HepG2 (cell line): ENCODE measurements around the gene SPATA33. TPM values are rescaled to one million over a fixed set of nuclear protein-coding genes. Genes with fewer than 3 reads are reported as not detected.

Experiments used
- ATAC-seq: fragments of 200-7000 bp; cut with Tn5 transposase; 3 replicates; pipeline ENCODE4 v1.9.1; 2020; ENCODE audit warnings: mild to moderate bottlenecking, moderate library complexity
- BruUV-seq: library from RNA; stranded (reverse); fragments of 400-500 nt; replicated peaks from 2 replicates; lab custom pipeline; 2021; lab: Mats Ljungman, UMichigan
- CTCF ChIA-PET: fragments of 300-600 bp; formaldehyde crosslinking; extraction: SDS; loops from one replicate; lab custom pipeline; 2021; ENCODE audit warnings: low total read pairs, inconsistent platforms, low intra/inter-chr PET ratio; lab: Yijun Ruan, JAX
- POLR2A ChIA-PET: fragments of 350-600 bp; sonication (Branson Sonifier 250); formaldehyde crosslinking; loops from one replicate; lab custom pipeline; 2020; ENCODE audit warnings: antibody characterized with exemption, inconsistent platforms; lab: Yijun Ruan, JAX
- DNase-seq: peaks from one replicate; pipeline ENCODE4 v3.0.0-alpha.2; 2015; ENCODE audit warnings: low spot score
- FAIRE-seq: peaks from 3 replicates; lab custom pipeline; 2011; peaks lifted over from hg19 to GRCh38; lab: Jason Lieb, UNC
- H2AFZ ChIP-seq: one replicate; pipeline ENCODE4 v1.6.1; 2011; ENCODE audit warnings: low read length, inconsistent platforms
- H3K27ac ChIP-seq: fragments of 300-600 bp; 3 replicates; pipeline ENCODE4 v1.8.0; 2011; ENCODE audit warnings: mixed run types, mild to moderate bottlenecking, mixed read lengths, low read length, inconsistent platforms; ENCODE audit not compliant: insufficient read depth; ENCODE audit errors: extremely low read length
- H3K27me3 ChIP-seq, 2 experiments: fragments of 200-600 bp in 1 of 2; 2 replicates in 1 of 2; 3 replicates in 1 of 2; pipeline versions ENCODE4 v1.6.0 to v1.8.0; 2011; ENCODE audit warnings: low read length in 2 of 2, mild to moderate bottlenecking in 2 of 2, moderate library complexity in 2 of 2, inconsistent platforms in 1 of 2; ENCODE audit not compliant: insufficient read depth in 2 of 2, control insufficient read depth in 1 of 2
- H3K36me3 ChIP-seq, 2 experiments: fragments of 200-600 bp in 1 of 2; replicated peaks in 1 of 2; 2 replicates in 1 of 2; 3 replicates in 1 of 2; pipeline versions ENCODE4 v1.5.1 to v1.8.0; 2011; ENCODE audit warnings: low read length in 2 of 2, inconsistent platforms in 1 of 2; ENCODE audit not compliant: insufficient read depth in 2 of 2, control insufficient read depth in 1 of 2
- H3K4me1 ChIP-seq: 2 replicates; pipeline ENCODE4 v1.5.1; 2012; ENCODE audit warnings: low read length, inconsistent platforms; ENCODE audit not compliant: insufficient read depth
- H3K4me2 ChIP-seq: 2 replicates; pipeline ENCODE4 v1.6.0; 2011; ENCODE audit warnings: low read depth, low read length, inconsistent platforms
- H3K4me3 ChIP-seq, 3 experiments: fragments of 200-600 bp in 1 of 3; sonication (generic), shearing (Covaris generic) in 1 of 3; replicated peaks in 1 of 3; 2 replicates each; pipeline ENCODE4 v1.5.1; 2011 to 2016; ENCODE audit warnings: low read length in 3 of 3, inconsistent platforms in 2 of 3, low read depth in 2 of 3, mild to moderate bottlenecking in 2 of 3, control low read depth in 1 of 3, mixed read lengths in 1 of 3; ENCODE audit not compliant: insufficient read depth in 1 of 3
- H3K79me2 ChIP-seq: one replicate; pipeline ENCODE4 v1.6.1; 2011; ENCODE audit warnings: low read length, inconsistent platforms; ENCODE audit not compliant: insufficient read depth
- H3K9ac ChIP-seq: 2 replicates; pipeline ENCODE4 v1.6.0; 2011; ENCODE audit warnings: mild to moderate bottlenecking, low read depth, low read length, inconsistent platforms; ENCODE audit not compliant: insufficient read depth
- H3K9me3 ChIP-seq: 2 replicates; pipeline ENCODE4 v1.5.1; 2012; ENCODE audit warnings: mild to moderate bottlenecking, low read length
- H4K20me1 ChIP-seq: 2 replicates; pipeline ENCODE4 v1.6.0; 2011; ENCODE audit warnings: inconsistent platforms, mild to moderate bottlenecking, low read length, moderate library complexity; ENCODE audit not compliant: insufficient read depth
- CEBPZ ChIP-seq: IDR thresholded peaks from 2 replicates; pipeline ENCODE4 v1.6.1; 2012; ENCODE audit warnings: low read length, improper control_type of control experiment
- CTCF ChIP-seq: sonication (generic); formaldehyde crosslinking; IDR thresholded peaks from 2 replicates; pipeline ENCODE4 v1.5.0; 2020; ENCODE audit warnings: mild to moderate bottlenecking, missing genetic modification reagents, moderate library complexity
- DBP ChIP-seq: sonication (generic); formaldehyde crosslinking; IDR thresholded peaks from 2 replicates; pipeline ENCODE4 v1.4.0; 2020; ENCODE audit warnings: missing genetic modification reagents; ENCODE audit errors: not compliant biosample characterization
- HCFC1 ChIP-seq: fragments of 150-350 bp; IDR thresholded peaks from 2 replicates; pipeline ENCODE4 v1.6.1; 2014; ENCODE audit warnings: low read depth, low read length
- HOXA3 ChIP-seq: sonication (generic); formaldehyde crosslinking; IDR thresholded peaks from 2 replicates; pipeline ENCODE4 v1.5.0; 2020; ENCODE audit warnings: missing genetic modification reagents
- MYC ChIP-seq: sonication (generic); formaldehyde crosslinking; IDR thresholded peaks from 2 replicates; pipeline ENCODE4 v1.9.0; 2021; ENCODE audit warnings: missing genetic modification reagents, borderline replicate concordance
- SAP130 ChIP-seq: IDR thresholded peaks from 2 replicates; pipeline ENCODE4 v1.6.1; 2016; ENCODE audit warnings: low read depth
- TOPORS ChIP-seq: sonication (generic); formaldehyde crosslinking; IDR thresholded peaks from 2 replicates; pipeline ENCODE4 v1.8.0; 2023; ENCODE audit warnings: mild to moderate bottlenecking, missing genetic modification reagents
- ZNF281 ChIP-seq: sonication (generic); formaldehyde crosslinking; IDR thresholded peaks from 2 replicates; pipeline ENCODE4 v1.4.0; 2020; ENCODE audit warnings: missing genetic modification reagents, borderline replicate concordance
- ZNF30 ChIP-seq: sonication (generic); formaldehyde crosslinking; IDR thresholded peaks from 2 replicates; pipeline ENCODE4 v1.5.0; 2020; ENCODE audit warnings: mild to moderate bottlenecking, missing genetic modification reagents
- ZNF329 ChIP-seq: sonication (generic); formaldehyde crosslinking; IDR thresholded peaks from 2 replicates; pipeline ENCODE4 v1.9.0; 2021; ENCODE audit warnings: low read depth, mild to moderate bottlenecking, missing genetic modification reagents
- ZNF333 ChIP-seq: sonication (generic); formaldehyde crosslinking; IDR thresholded peaks from 2 replicates; pipeline ENCODE4 v1.4.0; 2020; ENCODE audit warnings: mild to moderate bottlenecking, missing genetic modification reagents, borderline replicate concordance
- ZNF547 ChIP-seq: sonication (generic); formaldehyde crosslinking; IDR thresholded peaks from 2 replicates; pipeline ENCODE4 v1.5.1; 2020; ENCODE audit warnings: mild to moderate bottlenecking, missing genetic modification reagents
- WGBS: methylation state at CpG from one replicate; pipeline ENCODE4 v1.1.6; 2017; ENCODE audit warnings: low lambda C conversion rate; 5-methylcytosine and 5-hydroxymethylcytosine counted together
- in situ Hi-C: cut with HindIII; loops from 2 replicates; pipeline ENCODE4 v1.10.0; 2017; ENCODE audit warnings: low pct_unique_long_range_greater_than_20kb; ENCODE audit not compliant: extremely low pct_ligation_motif_present
- intact Hi-C: fragments of 100-400 bp; cut with micrococcal nuclease; formaldehyde crosslinking; loops from one replicate; pipeline ENCODE4 v1.10.0; 2022; ENCODE audit not compliant: unreplicated experiment
- polyA plus RNA-seq, 8 experiments: library from polyadenylated mRNA; depleted of rRNA in 3 of 8; stranded (reverse) in 7 of 8; unstranded in 1 of 8; fragments of >200 nt; fragmentation: Illumina TruSeq in 4 of 8; extraction: Trizol in 4 of 8; gene quantifications; 2 replicates each; pipeline versions ENCODE4 v1.2.1 to v1.2.3, GENCODE V29; 2011 to 2016; ENCODE audit warnings: low read depth in 4 of 8, missing spikeins in 1 of 8, mixed read lengths in 1 of 8; ENCODE audit not compliant: insufficient read depth in 1 of 8
- total RNA-seq, 5 experiments: library from RNA; depleted of rRNA; stranded (reverse); fragments of >200 nt; fragmentation: Illumina TruSeq; extraction: Trizol; gene quantifications; 2 replicates each; pipeline ENCODE4 v1.2.3, GENCODE V29; 2016; ENCODE audit warnings: low read depth in 1 of 5

SPATA33 gene
- total and polyA plus RNA-seq, 2 of the 13 experiments (the other 11 are each of a cell fraction or from before 2014, with no cell fraction given): 5.7 to 11.0 TPM

- peak; percentile 40 for DNase-seq
- Histone ChIP-seq H3K36me3 (no peaks in the 10 kb centered on the region), H2AFZ (no peak overlapping the region), H3K4me1 (peaks cover 68% of the 10 kb centered on the region), H3K4me3 (no peak overlapping the region), H3K4me2 (peak overlapping the region; percentile 29), H3K79me2 (no peaks in the 10 kb centered on the region), H3K9ac (no peak overlapping the region; the same call in 1 of the 2 replicates), H3K27me3 (peaks cover 0 to 2% of the 10 kb centered on the region in 2 experiments; a peak in 1 of 5 replicates), H3K27ac (peak overlapping the region; percentile 18), H3K9me3 (no peaks in the 10 kb centered on the region), H4K20me1 (no peaks in the 10 kb centered on the region)
- ChIA-PET POLR2A (no interaction called here), CTCF (no interaction called here)
- WGBS: 45% methylated on average over 28 of the region's 28 CpGs
- ATAC-seq: peak; percentile 50
- intact Hi-C loops (no loop called here), in situ Hi-C loops (no loop called here)
- FAIRE-seq: peak; percentile 21
- BruUV-seq: no TSS peak
- TF ChIP-seq TOPORS (CRISPR knock-in tag) (0 out of 2 replicates have a peak, but pooled peaks have one; percentile 53), DBP (CRISPR knock-in tag) (no peak), ZNF30 (CRISPR knock-in tag) (peak; percentile 48; the same call in 1 of the 2 replicates), ZNF281 (CRISPR knock-in tag) (0 out of 2 replicates have a peak, but pooled peaks have one; percentile 6), SAP130 (peak; percentile 51; the same call in 1 of the 2 replicates), CEBPZ (no peak), ZNF333 (CRISPR knock-in tag) (0 out of 2 replicates have a peak, but pooled peaks have one; percentile 41), HOXA3 (CRISPR knock-in tag) (peak; percentile 29; the same call in 1 of the 2 replicates), HCFC1 (0 out of 2 replicates have a peak, but pooled peaks have one; percentile 10), ZNF329 (CRISPR knock-in tag) (peak; percentile 96), MYC (peak; percentile 53; the same call in 1 of the 2 replicates), CTCF (no peak), ZNF547 (CRISPR knock-in tag) (peak; percentile 61; the same call in 1 of the 2 replicates)
These were observed 34.0 kb upstream of the SPATA33 start for GRCh38 chr16:89623511-89624261.
